Activated naive CD4-positive, alpha-beta T cell (primary cell): Measurements from ENCODE around the gene CATSPER1.
"Not testable (repeated sequence)": the region's sequence is repeated elsewhere in the genome, so short reads cannot be mapped to it uniquely, and the experiment has no call there.

ENCODE experiments used
- DNase-seq, 4 experiments: peaks; one replicate each; lab custom pipeline; 2025; lab: John Stamatoyannopoulos, UW

CATSPER1 gene

GRCh38 chr11:66051766-66052663 is 25.7 kb upstream of the CATSPER1 start, which contains the start of gene SF3B2:
TSS of gene SF3B2 (plus strand) at chr11:66052364. CDS start at chr11:66052385, 21 bp downstream.
- DNase-seq: peak; percentile 80 to 92 (median 88)

GRCh38 chr11:66051371-66051765 is 25.1 kb upstream of the CATSPER1 start:
- DNase-seq: no peak

- no peak for DNase-seq
Measured at GRCh38 chr11:66050581-66051231, 24.4 kb upstream of the CATSPER1 start.

- no peak for DNase-seq
Measured at GRCh38 chr11:66048547-66049323, 22.5 kb upstream of the CATSPER1 start, which contains the start of gene GAL3ST3. TSS of gene GAL3ST3 (minus strand) at chr11:66049161. CDS start at chr11:66045415, 3,746 bp downstream.

GRCh38 chr11:66047541-66048365 is 21.5 kb upstream of the CATSPER1 start:
- no peak for DNase-seq

- DNase-seq: no peak
Measured at GRCh38 chr11:66046901-66047300, 20.6 kb upstream of the CATSPER1 start.

- DNase-seq: peak; percentile 51 to 77 (median 74)
Measured at GRCh38 chr11:66045177-66045639, 18.9 kb upstream of the CATSPER1 start.

GRCh38 chr11:66044757-66045156 is 18.5 kb upstream of the CATSPER1 start:
- DNase-seq: no peak

- DNase-seq: no peak
Measured at GRCh38 chr11:66042996-66043906, 17.0 kb upstream of the CATSPER1 start.

GRCh38 chr11:66042227-66042995 is 16.1 kb upstream of the CATSPER1 start:
- DNase-seq: no peak

GRCh38 chr11:66039765-66040164 is 13.5 kb upstream of the CATSPER1 start:
- DNase-seq: no peak

GRCh38 chr11:66037327-66037726 is 11.0 kb upstream of the CATSPER1 start:
- DNase-seq: no peak

GRCh38 chr11:66036334-66036710 is 10.0 kb upstream of the CATSPER1 start:
- DNase-seq: no peak

- DNase-seq: no peak
Measured at GRCh38 chr11:66035653-66036333, 9.5 kb upstream of the CATSPER1 start.

GRCh38 chr11:66032957-66033735 is 6.9 kb upstream of the CATSPER1 start:
- DNase-seq: no peak

- DNase-seq: not testable (repeated sequence)
Measured at GRCh38 chr11:66023186-66023440, 3.2 kb downstream of the CATSPER1 start.

- peak; percentile 65 to 79 (median 67) for DNase-seq
Measured at GRCh38 chr11:66022401-66023185, 3.7 kb downstream of the CATSPER1 start.
